HuH-7.5 (cell line): ENCODE results near the gene MAPK8IP3.

Experiments
- DNase-seq: peaks from one replicate; pipeline ENCODE4 v3.0.0; 2011; ENCODE audit warnings: low spot score

MAPK8IP3 gene

DNA sequence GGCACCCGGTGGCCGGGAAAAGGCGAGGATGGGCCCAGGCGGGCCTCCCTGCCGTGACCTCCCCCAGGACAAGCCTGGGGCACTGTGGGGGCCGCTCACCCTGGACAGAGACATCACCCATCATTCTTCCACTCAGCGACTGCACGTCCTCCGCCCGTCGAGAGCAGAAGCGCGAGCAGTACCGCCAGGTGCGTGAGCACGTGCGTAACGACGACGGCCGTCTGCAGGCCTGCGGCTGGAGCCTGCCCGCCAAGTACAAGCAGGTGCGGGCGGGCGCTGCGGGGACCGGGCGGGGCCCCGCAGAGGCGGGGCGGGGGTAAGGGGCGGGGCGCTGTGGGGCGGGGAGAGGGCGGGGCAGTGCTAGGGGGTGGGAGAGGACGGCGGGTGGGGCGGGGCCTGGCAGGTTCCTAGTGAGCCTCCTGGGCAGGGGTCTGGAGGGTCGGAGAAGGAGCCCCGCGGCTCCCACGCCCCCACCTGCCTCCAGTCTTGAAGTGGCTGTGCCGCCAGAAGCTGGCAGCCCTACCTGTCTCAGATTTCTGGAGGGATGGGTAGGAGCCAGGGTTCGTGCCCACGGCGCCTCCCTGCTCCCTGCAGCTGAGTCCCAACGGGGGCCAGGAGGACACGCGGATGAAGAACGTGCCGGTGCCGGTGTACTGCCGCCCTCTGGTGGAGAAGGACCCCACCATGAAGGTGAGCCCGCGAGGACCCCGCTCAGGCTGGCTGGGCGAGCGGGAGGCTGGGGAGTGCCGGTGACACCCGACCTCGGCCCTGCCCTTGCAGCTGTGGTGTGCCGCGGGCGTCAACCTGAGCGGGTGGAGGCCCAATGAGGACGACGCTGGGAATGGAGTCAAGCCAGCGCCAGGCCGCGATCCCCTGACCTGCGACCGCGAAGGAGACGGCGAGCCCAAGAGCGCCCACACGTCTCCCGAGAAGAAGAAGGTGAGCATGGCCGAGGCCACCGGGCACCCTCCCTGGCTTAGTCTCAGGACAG, 57.8 kb downstream of the MAPK8IP3 start:
- peak; percentile 58 for DNase-seq

GRCh38 chr16:1764971-1765370, 59.0 kb downstream of the MAPK8IP3 start:
- DNase-seq = no peak

DNA sequence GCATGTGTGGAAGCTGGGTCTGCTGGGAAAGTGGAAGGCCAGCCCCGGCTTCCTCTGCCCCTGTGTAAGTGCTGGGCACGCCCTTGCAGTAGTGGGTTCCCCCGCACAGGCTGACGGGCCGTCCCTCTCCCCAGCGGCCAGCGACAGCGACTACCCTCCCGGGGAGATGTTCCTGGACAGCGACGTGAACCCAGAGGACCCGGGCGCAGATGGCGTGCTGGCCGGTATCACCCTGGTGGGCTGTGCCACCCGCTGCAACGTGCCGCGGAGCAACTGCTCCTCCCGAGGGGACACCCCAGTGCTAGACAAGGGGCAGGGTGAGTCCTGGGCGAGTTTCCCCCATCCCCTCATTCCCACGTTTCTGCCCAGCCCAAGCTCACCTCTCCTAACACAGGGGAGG, 59.8 kb downstream of the MAPK8IP3 start:
- DNase-seq = no peak

GRCh38 chr16:1766231-1766630, 60.2 kb downstream of the MAPK8IP3 start:
- no peak for DNase-seq

GRCh38 chr16:1766701-1767100, 60.7 kb downstream of the MAPK8IP3 start:
- DNase-seq = no peak

- DNase-seq = no peak
Observed at GRCh38 chr16:1767116-1767994, 61.4 kb downstream of the MAPK8IP3 start.

GRCh38 chr16:1768061-1768766, 62.2 kb downstream of the MAPK8IP3 start:
- DNase-seq = no peak

- DNase-seq = no peak
Observed at GRCh38 chr16:1768767-1769401, 62.9 kb downstream of the MAPK8IP3 start.

- DNase-seq = no peak
Observed at GRCh38 chr16:1769402-1770300, 63.7 kb downstream of the MAPK8IP3 start.

DNA sequence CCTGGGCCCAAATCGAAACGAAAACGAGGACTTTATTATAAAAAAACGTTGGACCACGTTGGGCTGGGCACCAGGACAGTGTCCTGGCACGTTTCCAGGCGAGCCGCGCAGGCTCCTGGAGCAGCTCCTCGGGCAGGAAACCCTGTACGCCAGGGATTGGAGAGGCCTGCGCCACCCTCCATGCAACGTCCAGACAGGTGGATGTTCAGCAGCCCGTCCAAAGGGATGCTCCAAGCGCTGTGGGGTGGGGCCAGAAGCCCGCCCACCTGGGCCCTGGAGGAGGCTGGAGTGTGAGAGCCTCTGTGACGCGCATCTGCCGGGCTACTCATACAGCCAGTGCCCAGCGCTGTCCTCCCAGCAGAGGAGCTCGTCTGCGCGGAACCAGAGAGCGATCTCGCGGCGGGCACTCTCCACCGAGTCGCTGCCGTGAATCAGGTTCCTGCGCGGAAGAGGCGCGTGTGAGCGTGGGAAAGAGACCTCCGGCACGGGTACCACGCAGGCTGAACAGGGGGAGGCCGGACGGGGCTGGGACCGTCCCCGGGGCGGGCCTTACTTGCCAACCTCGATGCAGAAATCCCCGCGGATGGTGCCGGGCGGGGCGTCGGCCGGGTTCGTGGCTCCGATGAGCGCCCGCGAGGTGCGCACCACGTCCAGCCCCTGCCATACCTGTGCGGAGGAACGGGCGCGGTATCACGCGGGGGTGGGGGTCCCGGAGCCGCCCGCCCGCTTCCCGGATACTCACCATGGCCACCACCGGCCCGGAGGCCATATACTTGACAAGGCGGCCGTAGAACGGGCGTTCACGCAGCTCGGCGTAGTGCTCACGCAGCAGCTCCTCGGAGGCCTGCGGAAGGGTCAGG, 64.6 kb downstream of the MAPK8IP3 start:
- peak; percentile 47 for DNase-seq

- DNase-seq = peak; percentile 83
Observed at GRCh38 chr16:1771188-1771863, 65.3 kb downstream of the MAPK8IP3 start, which contains the start of gene NME3. TSS of gene NME3 (minus strand) at chr16:1771543. CDS start at chr16:1771534, 9 bp downstream.

DNA sequence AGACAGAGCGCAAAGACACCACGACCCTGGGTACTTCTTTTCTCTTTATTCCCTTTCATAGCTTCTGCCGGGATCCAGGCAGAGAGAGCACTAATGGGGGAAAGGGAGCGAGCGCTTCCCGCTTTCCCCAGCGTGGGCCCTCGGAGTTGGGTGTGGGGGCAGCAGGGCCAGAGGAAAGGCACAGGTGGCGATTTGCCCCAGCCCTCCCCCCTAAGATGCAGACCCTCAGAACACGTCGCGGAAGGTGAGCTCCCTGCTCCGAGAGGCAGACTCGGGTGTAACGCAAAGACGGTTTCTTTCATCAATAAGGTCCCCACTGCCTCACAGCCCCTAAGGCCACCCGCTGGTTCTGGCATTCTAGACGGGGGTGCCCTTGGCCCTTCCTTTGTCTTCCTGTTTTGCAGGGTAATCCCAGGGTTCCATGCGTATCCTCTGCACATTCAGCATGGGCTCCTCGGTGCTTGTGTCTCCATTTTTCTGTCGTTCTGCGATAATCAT, 65.9 kb downstream of the MAPK8IP3 start:
- no peak for DNase-seq

GRCh38 chr16:1772362-1772907, 66.4 kb downstream of the MAPK8IP3 start, which contains the start of gene EME2:
TSS of gene EME2 (plus strand) at chr16:1772810. CDS start at chr16:1773228, 418 bp downstream.
- peak; percentile 55 for DNase-seq

DNA sequence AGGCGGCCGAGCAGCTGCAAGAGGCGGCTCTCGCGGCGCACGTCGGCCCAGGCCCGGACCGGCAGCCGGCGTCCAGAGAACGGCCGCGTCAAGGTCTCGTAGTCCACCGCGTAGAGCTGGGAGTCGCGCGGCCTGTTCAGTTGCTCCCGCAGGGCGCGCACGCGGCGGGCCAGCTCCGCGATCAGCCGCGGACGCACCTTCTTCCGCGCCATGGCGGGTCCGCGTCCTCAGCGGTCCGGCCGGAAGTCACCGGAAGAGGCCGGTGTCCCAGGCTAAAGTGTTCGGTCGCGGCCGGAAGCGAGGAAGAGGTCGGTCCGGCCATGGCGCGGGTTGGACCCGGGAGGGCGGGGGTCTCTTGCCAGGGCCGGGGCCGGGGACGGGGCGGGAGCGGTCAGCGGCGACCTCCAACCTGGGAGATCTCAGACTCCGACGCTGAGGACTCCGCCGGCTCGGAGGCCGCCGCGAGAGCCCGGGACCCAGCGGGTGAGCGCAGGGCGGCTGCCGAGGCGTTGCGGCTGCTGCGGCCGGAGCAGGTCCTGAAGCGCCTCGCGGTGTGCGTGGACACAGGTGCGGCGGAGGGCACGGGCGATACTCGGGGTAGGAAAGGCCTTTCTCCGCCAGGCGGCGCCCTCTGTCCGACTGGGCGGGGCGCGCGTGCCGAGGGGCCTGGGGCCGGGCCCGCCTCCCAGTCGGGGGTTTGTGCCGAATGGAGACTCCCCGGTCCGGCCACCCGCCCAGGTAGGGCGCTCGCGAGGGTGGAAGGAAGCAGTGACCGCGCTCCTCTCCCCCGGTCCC, 67.1 kb downstream of the MAPK8IP3 start, which contains the start of gene MRPS34:
MRPS34 (minus strand) TSS at position 227 of the 795 bp plus-strand sequence; CDS start at position 212, 15 bp downstream.
- DNase-seq = peak; percentile 90

DNA sequence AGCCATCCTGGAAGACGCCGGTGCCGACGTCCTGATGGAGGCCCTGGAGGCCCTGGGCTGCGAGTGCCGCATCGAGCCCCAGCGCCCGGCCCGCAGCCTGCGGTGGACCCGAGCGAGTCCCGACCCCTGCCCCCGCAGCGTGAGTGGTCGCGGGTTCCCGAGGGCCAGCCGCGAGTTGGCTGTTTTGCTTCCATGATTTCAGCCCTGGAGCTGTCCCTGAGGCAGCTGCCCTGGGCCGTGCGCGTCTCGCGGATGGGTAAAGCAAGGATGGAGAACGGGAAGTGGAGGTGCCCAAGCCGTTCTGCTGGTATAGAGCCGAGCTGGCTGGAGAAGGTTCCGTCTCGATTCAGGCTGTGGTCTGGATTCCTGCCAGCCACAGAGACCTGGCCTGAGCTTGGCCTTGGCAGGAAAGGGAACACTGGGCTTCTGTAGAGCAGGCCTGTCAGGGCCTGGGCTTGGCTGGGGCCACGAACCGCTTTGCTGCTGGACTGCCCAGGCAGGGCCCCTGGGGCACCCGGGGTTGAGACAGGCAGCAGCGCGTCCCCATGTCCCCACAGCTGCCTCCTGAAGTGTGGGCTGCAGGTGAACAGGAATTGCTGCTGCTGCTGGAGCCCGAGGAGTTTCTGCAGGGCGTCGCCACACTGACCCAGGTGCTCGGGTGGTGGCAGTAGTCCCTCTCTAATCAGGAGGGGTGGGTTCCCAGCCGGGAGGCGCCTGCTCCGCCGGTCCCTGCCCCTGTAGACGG, 67.9 kb downstream of the MAPK8IP3 start:
- DNase-seq = no peak

- no peak for DNase-seq
Observed at GRCh38 chr16:1774448-1774780, 68.4 kb downstream of the MAPK8IP3 start.
